ENCODE measurements around the gene STPG4.

Gene STPG4

DNA sequence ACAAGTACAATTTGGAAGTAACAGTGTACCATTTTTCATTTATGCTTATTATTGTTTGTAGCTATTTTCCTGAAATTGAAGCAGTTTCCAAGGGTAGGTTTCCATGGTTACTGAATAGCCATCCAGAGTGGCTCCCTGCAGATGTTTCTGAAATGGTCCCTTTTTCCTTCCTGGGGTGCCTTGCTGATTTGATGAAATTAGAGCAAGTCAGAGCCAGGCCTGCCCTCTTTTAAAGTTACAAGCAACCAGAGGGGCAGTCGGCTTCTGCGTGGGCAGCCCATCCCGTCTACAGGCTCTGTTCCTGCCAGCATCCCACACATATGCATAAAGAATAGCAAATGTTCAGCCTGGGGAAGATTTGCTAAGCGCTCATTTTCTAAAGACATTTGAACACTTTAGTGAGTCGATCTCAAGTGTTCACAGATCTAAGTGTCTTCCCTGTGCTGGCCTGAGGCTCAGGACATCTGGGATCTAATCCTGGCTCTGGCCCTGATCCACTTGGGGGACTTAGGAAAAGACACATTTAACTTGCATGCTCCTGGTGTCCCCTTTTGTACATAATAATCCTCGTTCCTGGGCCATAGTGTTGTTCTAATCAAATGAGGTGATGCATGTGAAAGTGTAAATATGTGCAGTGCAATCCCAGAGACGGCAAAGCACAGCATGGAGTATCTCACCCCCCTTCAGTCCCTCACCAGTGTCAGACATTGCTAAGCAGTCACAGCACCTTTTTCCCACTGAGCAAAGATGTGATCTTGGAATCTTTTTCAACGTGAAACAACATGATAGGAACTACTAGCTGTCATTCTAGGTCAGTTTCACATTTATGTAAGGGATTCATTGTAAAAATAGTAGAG, 92.2 kb downstream of the STPG4 start:
- intact Hi-C loops (cut with DNase I) = loop anchor here (10.0 kb wide), 1 partner anchor 48 kb away; no protein-coding TSS in a partner anchor

DNA sequence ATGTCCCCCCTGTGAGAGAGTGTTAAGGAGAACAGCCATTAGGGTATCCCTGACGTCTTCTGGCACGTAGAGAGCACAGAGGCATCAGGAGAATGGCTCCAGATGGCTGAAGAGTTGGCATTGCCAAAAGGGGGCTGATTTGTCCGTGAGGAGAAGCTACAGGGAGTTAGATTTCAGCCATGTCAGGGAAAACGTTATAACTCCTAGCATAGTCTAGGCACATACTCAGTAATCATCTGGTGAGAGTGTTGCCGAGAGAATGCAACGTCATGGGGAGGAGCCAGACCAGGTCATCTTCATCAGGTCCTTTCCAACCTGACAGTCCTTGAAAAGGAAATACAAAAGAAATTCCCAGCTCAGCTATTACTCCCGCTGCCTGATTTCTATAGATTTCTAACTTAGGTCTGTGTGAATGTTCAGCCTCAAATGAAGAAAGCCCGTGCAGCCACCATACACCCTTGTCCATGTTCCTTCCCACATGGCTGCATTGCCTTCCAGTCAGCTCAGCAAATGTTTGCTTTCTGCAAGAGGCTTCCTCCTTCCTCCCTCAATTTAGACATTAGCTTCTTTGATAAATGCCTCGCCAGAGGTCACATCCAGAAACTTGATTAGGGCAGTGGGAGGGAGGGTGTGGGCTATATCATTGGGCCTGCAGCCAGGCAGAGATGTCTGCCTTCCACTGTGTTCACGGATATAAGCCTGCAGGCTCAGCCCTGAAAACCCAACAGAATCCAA, 93.0 kb downstream of the STPG4 start:
- DNase-seq = peak in 2 of 10 donors; percentile 23 to 46
- intact Hi-C loops (cut with DNase I) = loop anchor here (10.0 kb wide), 1 partner anchor 47 kb away; no protein-coding TSS in a partner anchor

More for the DNA sequence above, 92.2 kb downstream of the STPG4 start:
- DNase-seq = peak in 6 of 10 donors; percentile 55 to 94 (median 83)

DNA sequence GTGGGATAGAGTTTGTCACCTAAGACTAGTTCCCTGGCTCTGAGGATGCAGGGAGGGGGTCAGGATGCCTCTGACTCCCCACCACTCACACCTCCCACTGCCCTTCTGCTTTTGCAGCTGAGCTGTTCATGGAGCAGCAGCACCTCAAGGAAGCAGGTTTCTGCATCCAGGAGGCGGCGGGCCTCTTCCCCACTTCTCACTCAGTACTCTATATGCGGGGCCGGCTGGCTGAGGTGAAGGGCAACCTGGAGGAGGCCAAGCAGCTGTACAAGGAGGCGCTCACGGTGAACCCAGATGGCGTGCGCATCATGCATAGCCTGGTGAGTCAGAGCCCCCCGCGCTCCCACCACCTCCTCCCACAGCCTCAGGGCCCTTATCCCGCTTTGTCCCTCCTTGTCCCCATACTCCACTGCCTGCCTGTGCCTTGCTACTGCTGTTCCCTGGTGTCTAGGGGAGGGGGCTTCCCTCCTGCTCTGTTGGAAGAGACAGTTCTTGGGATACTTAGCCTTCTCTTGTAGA, 94.4 kb downstream of the STPG4 start:
- DNase-seq = peak in 5 of 10 donors; percentile 48 to 92 (median 87)
- intact Hi-C loops (cut with DNase I) = loop anchor here (10.0 kb wide), 1 partner anchor 46 kb away; no protein-coding TSS in a partner anchor

DNA sequence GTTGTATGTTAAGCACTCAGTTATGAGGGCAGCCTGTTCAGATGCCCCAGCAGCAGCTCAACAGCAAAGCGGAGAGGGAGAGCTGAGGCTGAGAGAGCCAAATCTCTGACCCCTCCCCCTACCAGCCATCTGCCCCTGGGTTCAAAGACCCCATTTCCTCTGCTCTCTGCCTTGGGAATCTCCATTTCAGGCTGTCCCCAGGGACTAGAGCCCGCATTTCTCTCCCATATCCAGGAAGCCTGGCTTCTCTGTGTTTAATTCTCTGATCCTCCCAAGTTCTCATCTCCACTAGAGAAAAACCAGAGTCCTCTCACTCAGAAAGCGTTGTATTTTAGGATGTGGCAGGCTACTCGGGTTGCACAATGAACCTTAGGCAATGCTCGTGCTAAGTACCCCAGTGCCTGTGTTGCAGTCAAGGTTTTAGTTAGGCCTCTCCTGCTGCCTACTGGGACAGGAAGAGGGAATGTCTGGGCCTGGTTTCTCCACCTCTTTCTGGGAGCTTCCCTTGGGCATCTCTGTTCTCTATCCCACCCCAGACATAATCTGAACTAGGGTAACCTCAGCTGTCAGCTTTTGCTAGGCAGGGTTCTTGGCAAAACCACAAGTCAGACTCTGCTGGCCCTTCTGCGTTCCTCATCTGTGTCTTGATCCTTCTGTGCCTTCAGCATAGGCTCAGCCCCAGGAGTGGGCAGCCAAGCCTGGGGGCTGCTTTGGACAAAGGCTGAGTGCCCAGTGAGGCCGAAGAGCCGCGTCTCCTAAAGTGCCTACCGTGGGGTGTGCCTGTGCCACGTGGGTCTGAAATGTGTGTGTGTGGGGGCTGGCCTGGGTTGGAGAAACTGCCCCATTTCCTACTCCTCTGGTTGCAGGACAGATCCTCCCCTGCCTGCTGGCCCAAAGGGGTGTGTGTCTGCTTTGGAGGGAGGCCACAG, 96.8 kb downstream of the STPG4 start:
- peak in 2 of 10 donors; percentile 67 to 71 for DNase-seq
- intact Hi-C loops (cut with DNase I) = no loop called here

DNA sequence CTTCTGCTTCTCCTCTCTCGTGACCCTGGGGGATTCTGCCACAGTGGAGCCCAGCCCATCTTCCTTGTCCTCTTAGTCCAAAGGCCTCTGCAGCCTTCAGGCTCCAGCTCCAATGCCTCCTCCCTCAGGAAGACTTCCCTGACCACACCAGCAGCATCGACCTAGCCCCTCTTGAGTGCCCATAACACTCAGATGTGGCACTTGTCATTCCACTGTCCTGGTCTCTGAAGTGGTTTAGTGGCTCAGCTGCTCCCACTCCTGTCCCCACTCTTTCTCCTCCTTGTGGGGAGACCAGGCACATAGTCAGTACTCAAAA, 97.5 kb downstream of the STPG4 start:
- no peak for DNase-seq
- intact Hi-C loops (cut with DNase I) = no loop called here

DNA sequence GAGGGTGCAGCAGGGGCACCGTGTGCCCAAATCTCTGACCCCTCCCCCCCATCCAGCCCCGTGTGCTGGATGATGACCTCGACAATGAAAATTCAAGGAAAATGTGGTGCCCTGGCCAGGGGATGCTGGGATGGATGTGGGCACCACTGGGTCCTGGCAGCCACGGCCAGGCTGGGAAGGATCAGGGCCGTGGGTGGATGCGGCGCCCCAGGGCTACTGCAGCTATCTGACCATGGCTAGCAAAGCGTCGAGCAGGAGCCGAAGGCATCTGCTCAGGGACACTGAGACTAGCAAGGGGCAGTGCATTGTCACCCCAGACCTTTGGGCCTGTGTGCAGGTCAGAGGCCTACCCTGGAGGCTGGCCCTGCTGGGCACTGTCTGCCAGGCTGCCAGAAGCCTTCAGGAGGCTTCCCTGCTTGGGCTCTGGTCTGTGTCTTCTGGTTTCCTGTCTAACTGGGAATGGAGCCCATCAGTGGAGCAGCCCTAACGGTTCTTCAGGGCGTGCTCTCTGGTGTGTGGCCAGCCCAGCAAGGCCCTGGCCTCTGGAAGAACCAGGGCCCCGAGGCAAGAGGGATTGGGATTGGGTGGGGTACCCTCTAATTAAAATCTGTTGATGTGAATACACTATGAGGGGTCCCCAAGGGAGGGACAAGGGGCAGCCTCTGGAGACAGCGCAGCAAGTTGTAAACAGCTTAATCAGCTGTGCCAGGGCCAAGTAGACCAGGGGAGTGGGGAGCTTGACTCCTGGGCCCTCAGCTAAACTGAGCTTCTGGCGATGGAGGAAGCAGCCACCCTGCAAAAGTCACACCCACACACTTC, 98.0 kb downstream of the STPG4 start:
- intact Hi-C loops (cut with DNase I) = no loop called here
- peak in 2 of 10 donors; percentile 37 to 79 for DNase-seq

DNA sequence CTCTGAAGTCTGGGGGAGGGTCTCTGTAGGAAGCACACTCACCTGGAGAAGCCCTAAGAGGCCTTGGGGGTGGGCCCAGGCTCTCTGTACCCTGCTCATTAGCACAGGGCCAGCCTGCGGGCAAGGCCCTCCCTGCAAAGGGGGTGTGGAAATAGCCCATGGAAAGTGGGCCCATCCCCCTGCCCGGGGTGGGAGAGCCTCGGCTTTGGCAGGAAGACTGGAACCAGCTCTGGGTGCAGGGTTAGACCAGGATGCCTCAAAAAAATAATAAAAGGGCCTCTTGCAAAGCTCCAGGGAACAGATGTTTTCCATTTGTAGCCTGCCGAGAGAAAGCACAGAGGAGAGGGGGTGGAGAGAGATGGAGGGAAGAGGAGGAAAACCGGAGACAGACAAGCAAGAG, 98.7 kb downstream of the STPG4 start:
- DNase-seq = peak in 1 of 10 donors; percentile 9
- intact Hi-C loops (cut with DNase I) = no loop called here

DNA sequence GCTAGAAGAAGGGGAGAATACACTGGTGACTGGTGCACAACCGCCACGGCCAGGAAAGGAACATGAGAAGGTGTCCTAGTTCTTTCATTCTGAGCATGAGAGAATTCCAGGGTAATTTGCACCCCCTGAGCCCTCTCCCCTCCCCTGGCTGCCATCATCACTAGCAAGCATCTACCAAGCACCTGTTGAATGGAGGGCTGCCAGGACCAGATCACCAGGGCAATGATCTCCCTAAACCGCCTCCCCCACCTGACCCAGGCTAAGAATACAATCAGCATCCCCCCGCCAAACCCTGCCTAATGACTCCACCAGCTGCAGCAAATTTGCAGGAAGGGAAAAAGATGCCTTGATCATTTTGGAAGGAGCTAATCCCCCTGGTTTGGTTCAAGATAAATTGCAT, 100.2 kb downstream of the STPG4 start:
- DNase-seq = no peak
- intact Hi-C loops (cut with DNase I) = no loop called here

DNA sequence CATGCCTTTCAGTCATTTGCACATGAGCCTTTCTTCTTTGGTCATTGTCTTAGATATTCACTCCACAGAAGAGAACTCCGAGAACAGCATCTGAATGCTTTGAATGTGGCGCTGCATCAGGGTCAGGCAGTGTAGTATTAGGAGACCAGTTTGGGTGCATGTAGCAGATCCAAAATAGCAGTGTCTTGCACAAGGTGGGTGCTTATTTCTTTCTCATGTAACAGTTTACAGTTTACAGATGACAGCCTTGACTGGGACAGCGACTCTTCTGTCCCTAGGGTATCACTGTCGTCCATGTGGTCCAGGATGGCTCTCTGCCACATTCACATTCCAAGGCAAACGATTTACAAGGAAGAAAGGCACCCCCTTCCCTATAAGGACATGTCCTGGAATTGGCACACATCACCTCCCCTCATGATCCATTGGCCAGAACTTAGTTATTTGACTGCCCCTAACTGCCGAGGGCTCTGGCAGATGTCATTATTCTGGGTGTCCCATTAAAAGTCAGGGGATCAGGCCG, 101.0 kb downstream of the STPG4 start:
- no peak for DNase-seq
- intact Hi-C loops (cut with DNase I) = no loop called here

DNA sequence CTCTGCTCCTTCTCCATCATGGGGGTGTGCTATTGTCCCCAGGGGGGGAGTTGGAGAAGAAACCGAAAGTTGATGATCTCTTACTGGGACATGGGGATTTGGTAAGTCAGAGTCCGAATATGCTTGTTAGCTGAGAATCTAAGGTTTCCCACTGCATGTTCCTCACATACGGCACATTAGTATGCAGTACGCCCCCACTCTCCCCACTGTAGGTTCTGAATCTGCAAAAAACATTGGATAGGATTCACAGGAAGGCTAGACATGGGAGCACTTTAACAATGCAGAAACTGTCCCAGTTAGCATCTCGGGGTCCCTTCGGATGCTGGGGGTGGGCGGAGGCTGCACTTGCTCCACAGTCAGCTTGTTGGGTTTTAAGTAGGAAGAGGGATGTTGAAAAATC, 102.3 kb downstream of the STPG4 start:
- intact Hi-C loops (cut with DNase I) = no loop called here
- DNase-seq = no peak

DNA sequence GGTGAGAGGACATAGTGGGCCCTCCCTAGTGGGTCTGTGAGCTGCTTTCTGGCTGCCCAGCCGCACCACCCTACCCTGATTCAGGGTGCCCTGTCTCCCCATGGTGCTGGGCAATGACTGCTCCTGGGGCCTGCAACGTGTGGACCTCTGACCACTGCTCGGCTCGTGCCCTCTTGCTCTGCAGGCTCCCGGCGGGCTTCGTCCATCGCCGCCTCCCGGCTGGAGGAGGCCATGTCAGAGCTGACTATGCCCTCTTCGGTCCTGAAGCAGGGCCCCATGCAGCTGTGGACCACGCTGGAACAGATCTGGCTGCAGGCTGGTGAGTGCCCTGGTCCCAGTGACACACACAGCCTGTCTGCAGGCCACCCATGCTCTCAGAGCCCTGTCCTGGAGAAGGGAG, 103.5 kb downstream of the STPG4 start:
- intact Hi-C loops (cut with DNase I) = no loop called here
- no peak for DNase-seq

DNA sequence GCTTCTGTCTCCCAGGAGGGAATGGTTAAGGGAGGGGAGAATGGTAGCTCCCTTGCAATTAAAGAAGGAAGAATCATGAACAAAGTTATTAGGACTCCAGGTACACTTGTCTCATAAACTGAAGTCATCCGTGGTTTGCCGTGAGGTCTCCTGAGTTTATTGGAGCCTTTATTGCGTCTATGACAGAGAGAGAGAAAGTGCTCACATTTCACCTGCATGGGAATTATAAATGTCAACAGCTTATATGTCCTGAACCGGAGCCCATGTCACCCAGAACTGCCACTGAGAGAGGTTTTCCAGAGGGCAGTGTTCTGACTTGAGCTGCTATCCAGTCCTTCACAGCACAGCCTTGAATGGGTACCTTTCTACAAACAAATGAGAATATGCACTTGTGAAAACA, 104.3 kb downstream of the STPG4 start:
- intact Hi-C loops (cut with DNase I) = no loop called here
- DNase-seq = no peak

DNA sequence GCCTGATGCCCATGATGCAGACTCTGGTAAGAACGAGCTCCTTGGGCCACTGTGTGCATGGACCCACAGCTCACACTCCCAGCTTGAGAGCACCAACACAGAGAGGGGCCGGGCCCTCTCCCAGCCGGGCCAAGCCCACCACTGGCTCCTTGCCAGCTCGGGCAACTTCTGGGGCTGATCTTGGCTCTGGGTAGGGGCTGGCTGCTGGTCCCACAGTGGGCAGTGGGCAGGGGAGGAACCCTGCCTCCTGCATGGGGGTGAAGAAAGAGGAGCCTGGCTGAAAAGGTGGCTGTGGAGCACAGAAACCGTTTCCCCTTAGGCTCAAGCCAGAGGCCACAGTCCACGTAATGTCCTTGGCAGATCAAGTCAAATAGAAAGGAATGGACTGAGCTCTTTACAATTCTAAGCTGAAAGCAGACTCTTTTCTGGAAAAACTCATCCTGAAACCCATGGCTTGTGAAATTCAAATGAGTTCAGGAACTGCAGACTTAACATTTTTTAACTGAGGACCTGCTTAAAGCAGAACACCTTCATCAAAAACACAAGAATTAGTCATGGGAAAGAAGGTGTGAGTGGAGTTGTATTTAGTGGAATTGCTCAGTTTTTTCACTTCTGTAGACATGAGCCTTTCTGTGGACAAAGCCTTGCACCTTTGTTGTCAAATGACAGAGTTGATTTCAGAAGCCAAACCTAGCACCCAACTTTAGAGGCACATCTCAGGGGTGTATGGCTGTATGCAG, 104.9 kb downstream of the STPG4 start:
- DNase-seq = no peak
- intact Hi-C loops (cut with DNase I) = no loop called here

DNA sequence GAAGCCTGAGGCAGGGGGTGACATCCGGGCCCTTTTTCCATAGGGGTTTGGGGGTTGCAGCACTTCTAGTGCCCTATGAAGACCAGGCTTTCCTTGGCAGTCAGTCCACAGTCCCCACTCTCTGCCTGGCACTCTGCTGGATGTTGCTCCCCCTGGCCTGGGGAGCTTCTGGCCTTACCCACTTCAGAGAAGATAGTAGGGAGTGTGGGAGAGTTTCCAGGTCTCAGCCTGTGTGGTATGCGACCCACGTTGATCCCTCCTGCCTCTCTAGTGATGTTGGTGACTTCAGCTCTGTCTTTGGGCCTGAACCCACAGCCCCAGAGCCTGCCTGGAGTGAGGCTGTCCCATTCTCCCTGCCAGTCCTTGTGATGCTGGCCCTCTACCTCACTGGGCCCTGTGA, 105.6 kb downstream of the STPG4 start:
- intact Hi-C loops (cut with DNase I) = no loop called here
- no peak for DNase-seq

DNA sequence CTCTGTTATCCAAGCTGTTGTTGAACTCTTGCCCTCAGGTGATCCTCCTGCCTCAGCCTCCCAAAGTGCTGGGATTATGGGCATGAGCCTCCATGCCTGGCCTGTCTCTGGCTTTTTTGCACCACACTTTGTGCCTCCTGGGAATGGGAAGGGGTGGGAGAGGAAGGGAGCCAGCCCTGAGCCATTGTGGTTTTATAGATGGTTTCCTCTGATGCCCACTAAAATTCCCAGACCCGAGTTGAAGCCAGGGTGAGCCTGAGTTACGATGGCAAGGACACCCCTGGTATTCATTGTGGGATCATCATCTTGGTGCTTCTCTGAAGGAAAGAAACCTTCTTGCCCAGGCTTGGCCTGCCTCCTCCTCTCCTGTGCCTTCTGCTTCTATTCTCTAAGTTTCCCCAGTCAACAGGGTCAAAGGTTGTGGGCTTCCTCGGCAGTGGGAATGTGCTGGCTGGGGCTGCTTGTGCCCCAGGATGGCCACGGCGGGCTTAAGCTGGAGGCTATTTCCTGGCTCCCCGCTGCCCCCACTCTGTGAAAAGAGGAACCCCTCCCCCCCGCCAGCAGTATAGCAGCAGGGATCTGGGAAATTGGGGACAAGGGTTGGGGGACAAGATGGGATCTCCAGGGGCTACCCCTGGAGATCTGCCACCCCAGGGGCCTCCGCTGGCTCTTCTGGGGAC, 106.2 kb downstream of the STPG4 start:
- intact Hi-C loops (cut with DNase I) = no loop called here
- no peak for DNase-seq

DNA sequence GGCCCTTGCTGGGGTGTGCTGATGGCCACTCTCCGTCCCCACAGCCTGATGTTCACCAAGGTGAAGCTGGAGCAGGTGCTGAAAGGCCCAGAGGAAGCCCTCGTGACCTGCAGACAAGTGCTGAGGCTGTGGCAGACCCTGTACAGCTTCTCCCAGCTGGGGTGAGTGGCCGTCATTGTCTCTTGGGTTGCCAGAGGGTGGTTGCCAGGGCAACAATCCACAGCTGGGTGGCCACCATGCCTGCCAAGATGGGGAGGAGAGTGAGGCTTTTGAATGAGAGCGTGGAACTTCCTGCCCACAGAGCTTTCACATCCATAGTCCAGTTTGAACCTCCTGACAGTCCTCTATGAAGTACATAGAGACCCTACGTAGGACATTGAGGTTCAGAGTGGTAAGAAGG, 108.8 kb downstream of the STPG4 start:
- intact Hi-C loops (cut with DNase I) = no loop called here
- peak; percentile 71 to 98 (median 89) for DNase-seq

DNA sequence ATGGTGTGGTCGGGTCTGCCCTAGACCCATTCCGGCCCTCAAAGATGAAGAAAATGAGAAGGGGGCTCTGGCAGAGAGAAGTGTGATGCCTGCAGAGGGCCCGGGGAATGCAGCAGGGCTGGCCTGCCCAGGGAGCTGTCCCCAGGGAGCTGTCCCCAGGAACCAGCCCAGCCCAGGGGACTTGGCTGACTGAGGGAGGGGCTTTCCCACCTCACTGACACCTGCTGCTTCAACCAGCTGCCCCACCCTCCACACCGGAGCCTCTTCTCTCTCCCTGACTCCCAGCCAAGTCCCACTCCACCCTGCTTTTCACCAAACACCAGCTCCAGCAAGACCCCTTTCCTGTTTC, 111.2 kb downstream of the STPG4 start:
- intact Hi-C loops (cut with DNase I) = no loop called here
- DNase-seq = no peak
